IPS DF 6.9 (cell line): ENCODE measurements around the gene TIMP2.
"Not testable (repeated sequence)": the region's sequence is repeated elsewhere in the genome, so short reads cannot be mapped to it uniquely, and the experiment has no call there.

Experiments used
- DNase-seq: peaks from one replicate; pipeline ENCODE4 v3.0.0-alpha.2; 2013; ENCODE audit warnings: low read depth, low spot score
- H3K27ac ChIP-seq: one replicate; pipeline ENCODE4 v1.5.1; 2013; ENCODE audit warnings: low read length, control low read depth
- H3K27me3 ChIP-seq: 2 replicates; pipeline ENCODE4 v1.6.1; 2013; ENCODE audit warnings: mild to moderate bottlenecking, low read length; ENCODE audit not compliant: control insufficient read depth, insufficient read depth
- H3K36me3 ChIP-seq: 2 replicates; pipeline ENCODE4 v1.6.1; 2013; ENCODE audit warnings: low read length; ENCODE audit not compliant: control insufficient read depth, insufficient read depth
- H3K4me1 ChIP-seq: 2 replicates; pipeline ENCODE4 v1.6.1; 2013; ENCODE audit warnings: low read length; ENCODE audit not compliant: control insufficient read depth, insufficient read depth
- H3K4me3 ChIP-seq: 2 replicates; pipeline ENCODE4 v1.5.1; 2013; ENCODE audit warnings: mild to moderate bottlenecking, low read length
- H3K9me3 ChIP-seq: 2 replicates; pipeline ENCODE4 v1.6.1; 2013; ENCODE audit warnings: low read length, inconsistent platforms; ENCODE audit not compliant: control insufficient read depth, insufficient read depth
- WGBS: extraction: QIAGEN DNeasy Blood & Tissue Kit; methylation state at CpG from one replicate; pipeline ENCODE4 v1.1.7; 2013; ENCODE audit warnings: mixed read lengths, missing lambda C conversion rate; ENCODE audit not compliant: insufficient read length, insufficient coverage; 5-methylcytosine and 5-hydroxymethylcytosine counted together

Gene TIMP2

GRCh38 chr17:78919861-78920450, 5.2 kb downstream of the TIMP2 start:
- H3K4me1 ChIP-seq = peaks cover 7% of the 10 kb centered on the region
- H3K4me3 ChIP-seq = no peak overlapping the region
- H3K36me3 ChIP-seq = no peaks in the 10 kb centered on the region; the same call in 1 of the 2 replicates
- no peak overlapping the region for H3K27ac ChIP-seq
- no peaks in the 10 kb centered on the region for H3K9me3 ChIP-seq
- no CpG with 5 or more reads among the region's 20 CpGs for WGBS
- H3K27me3 ChIP-seq = no peaks in the 10 kb centered on the region; the same call in 1 of the 2 replicates
- no peak for DNase-seq

DNA sequence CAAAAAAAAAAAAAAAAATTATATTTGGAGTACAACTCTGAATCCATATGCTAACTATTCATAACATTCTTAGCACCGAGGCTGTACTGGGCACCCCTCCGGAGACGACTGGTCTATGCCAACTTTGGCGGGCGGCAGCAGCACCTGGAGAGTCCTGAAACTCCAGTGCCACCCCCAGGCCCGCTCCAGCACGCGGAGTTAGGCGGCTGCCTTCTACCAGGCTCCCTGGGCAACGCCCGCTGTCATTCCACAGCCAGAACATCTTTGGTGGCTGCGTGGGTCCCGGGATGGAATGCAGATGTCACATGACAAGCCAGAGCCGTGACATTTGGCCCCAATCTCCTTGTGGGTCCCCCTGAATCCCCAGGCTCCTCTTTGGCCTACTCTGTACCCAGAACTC, 6.2 kb downstream of the TIMP2 start:
- DNase-seq = no peak
- H3K27me3 ChIP-seq = no peaks in the 10 kb centered on the region; the same call in 1 of the 2 replicates
- H3K9me3 ChIP-seq = no peaks in the 10 kb centered on the region
- H3K36me3 ChIP-seq = no peaks in the 10 kb centered on the region; the same call in 1 of the 2 replicates
- peaks cover 7% of the 10 kb centered on the region for H3K4me1 ChIP-seq
- no CpG with 5 or more reads among the region's 14 CpGs for WGBS
- H3K27ac ChIP-seq = no peak overlapping the region
- H3K4me3 ChIP-seq = no peak overlapping the region

- Histone ChIP-seq H3K4me1 (peaks cover 2% of the 10 kb centered on the region; the same call in 1 of the 2 replicates), H3K36me3 (no peaks in the 10 kb centered on the region; the same call in 1 of the 2 replicates), H3K27ac (no peak overlapping the region), H3K4me3 (no peak overlapping the region), H3K27me3 (no peaks in the 10 kb centered on the region; the same call in 1 of the 2 replicates), H3K9me3 (no peaks in the 10 kb centered on the region)
- no CpG with 5 or more reads among the region's 21 CpGs for WGBS
- no peak for DNase-seq
Observed at GRCh38 chr17:78917451-78918275, 7.5 kb downstream of the TIMP2 start.

- no CpG with 5 or more reads among the region's 17 CpGs for WGBS
Observed at GRCh38 chr17:78915872-78916632, 9.1 kb downstream of the TIMP2 start.

DNA sequence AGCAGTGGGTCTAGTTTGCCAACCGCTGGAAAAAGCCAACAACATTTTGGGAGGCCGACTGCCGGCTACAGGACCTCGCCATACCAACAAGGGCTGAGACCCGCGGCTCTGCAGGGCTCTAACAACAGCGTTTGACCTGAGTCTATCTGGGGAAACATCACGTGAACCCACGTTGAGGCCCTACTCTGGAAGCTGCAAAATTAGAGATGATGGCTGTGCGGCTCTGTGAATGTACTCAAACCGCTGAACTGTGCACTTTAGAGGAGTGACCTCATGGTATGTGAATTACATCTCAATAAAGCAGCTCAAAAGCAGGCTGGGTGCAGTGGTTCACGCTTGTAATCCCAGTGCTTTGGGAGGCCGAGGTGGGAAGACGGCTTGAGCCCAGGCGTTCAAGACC, 12.1 kb downstream of the TIMP2 start:
- no peak for DNase-seq
- H3K4me1 ChIP-seq = peaks cover 3% of the 10 kb centered on the region
- H3K27ac ChIP-seq = no peak overlapping the region

More at GRCh38 chr17:78915872-78916632, 9.1 kb downstream of the TIMP2 start:
- H3K36me3 ChIP-seq = peaks cover 2% of the 10 kb centered on the region; the same call in 1 of the 2 replicates
- no peak overlapping the region for H3K4me3 ChIP-seq
- peaks cover 2% of the 10 kb centered on the region; the same call in 1 of the 2 replicates for H3K4me1 ChIP-seq
- DNase-seq = no peak
- H3K27ac ChIP-seq = no peak overlapping the region
- H3K9me3 ChIP-seq = no peaks in the 10 kb centered on the region
- H3K27me3 ChIP-seq = no peaks in the 10 kb centered on the region; the same call in 1 of the 2 replicates

GRCh38 chr17:78912082-78912481, 13.1 kb downstream of the TIMP2 start:
- H3K27ac ChIP-seq = no peak overlapping the region
- WGBS = no CpG with 5 or more reads among the region's 8 CpGs
- H3K9me3 ChIP-seq = no peaks in the 10 kb centered on the region
- H3K4me3 ChIP-seq = no peak overlapping the region
- H3K4me1 ChIP-seq = peaks cover 2% of the 10 kb centered on the region
- DNase-seq = no peak
- 0 out of 2 replicates have a peak, but pooled peaks cover 2% of the 10 kb centered on the region for H3K36me3 ChIP-seq
- H3K27me3 ChIP-seq = no peaks in the 10 kb centered on the region; the same call in 1 of the 2 replicates

More for the DNA sequence above, 12.1 kb downstream of the TIMP2 start:
- H3K36me3 ChIP-seq = peaks cover 2% of the 10 kb centered on the region; the same call in 1 of the 2 replicates
- no peak overlapping the region for H3K4me3 ChIP-seq
- H3K9me3 ChIP-seq = no peaks in the 10 kb centered on the region
- no peaks in the 10 kb centered on the region; the same call in 1 of the 2 replicates for H3K27me3 ChIP-seq
- no CpG with 5 or more reads among the region's 15 CpGs for WGBS

- not testable (repeated sequence) for H3K27ac ChIP-seq, DNase-seq, H3K27me3 ChIP-seq
Observed at GRCh38 chr17:78911543-78911942, 13.6 kb downstream of the TIMP2 start.

DNA sequence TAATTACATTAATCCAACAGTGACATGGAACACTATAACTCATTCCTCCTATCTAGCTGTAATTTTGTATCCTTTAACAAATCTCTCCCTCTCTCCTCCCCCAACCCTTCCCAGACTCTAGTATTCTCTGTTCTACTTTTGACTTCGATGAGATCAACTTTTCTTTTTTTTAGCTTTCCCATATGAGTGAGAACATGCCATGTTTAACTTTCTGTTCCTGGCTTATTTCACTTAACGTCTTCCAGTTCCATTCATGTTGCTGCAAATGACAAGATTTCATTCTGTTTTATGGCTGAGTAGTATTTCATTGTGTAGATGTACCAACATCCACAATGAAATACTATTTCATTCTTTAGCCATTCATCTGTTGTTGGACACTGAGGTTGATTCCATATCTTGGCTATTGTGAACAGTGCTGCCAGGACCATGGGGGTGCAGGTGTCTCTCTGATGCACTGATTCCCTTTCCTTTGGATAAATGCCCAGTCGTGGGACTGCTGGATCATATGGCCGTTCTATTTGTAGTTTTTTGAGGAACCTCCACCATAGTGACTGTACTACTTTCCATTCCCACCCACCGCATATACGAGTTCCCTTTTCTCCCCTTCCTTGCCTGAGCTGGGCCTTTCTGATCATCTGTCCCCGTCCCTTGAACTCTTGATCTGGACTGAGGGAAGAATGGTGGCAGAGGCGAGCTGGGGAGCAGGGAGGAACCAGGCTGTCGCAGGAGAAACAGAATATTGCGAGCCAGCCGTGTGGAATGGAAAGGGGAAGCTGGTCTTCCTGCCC, 14.5 kb downstream of the TIMP2 start:
- DNase-seq = no peak
- Histone ChIP-seq H3K9me3 (no peaks in the 10 kb centered on the region), H3K27me3 (no peaks in the 10 kb centered on the region; the same call in 1 of the 2 replicates), H3K4me1 (peaks cover 2% of the 10 kb centered on the region), H3K36me3 (0 out of 2 replicates have a peak, but pooled peaks cover 2% of the 10 kb centered on the region), H3K27ac (no peak overlapping the region), H3K4me3 (no peak overlapping the region)
- WGBS = no CpG with 5 or more reads among the region's 11 CpGs

More at GRCh38 chr17:78911543-78911942, 13.6 kb downstream of the TIMP2 start:
- not testable (repeated sequence) for H3K4me1 ChIP-seq, H3K36me3 ChIP-seq, H3K4me3 ChIP-seq, H3K9me3 ChIP-seq
- WGBS = no CpG with 5 or more reads among the region's 7 CpGs

DNA sequence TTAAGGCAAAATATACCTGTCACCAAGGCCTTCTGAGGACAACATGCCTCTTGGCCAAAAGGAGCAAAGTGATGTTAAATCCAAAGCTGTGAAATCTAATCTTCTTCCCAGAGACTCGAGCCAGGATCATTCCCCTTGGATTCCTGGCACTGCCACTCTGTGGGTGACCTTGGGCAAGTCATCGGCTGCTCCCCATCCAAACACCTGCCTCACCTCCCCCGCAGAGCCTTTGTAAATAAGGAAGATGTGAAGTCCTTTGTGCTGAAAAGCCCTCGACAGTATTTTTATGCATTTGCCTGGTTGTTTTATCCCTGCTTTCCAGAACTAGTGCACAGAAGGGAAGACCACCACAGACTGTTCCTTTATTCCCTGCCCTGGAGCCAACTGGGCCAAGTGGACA, 16.8 kb downstream of the TIMP2 start:
- no peak overlapping the region for H3K27ac ChIP-seq
- H3K4me1 ChIP-seq = peaks cover 2% of the 10 kb centered on the region
- no peak for DNase-seq
- no CpG with 5 or more reads among the region's 4 CpGs for WGBS
- H3K27me3 ChIP-seq = no peaks in the 10 kb centered on the region
- H3K36me3 ChIP-seq = 0 out of 2 replicates have a peak, but pooled peaks cover 2% of the 10 kb centered on the region
- H3K4me3 ChIP-seq = no peak overlapping the region
- H3K9me3 ChIP-seq = no peaks in the 10 kb centered on the region
